NCI-H146 treated with DMSO at 0.1 percent for 48 hours (cell line): ENCODE results near the gene ASL.
"Not testable (repeated sequence)": the region's sequence is repeated elsewhere in the genome, so short reads cannot be mapped to it uniquely, and the experiment has no call there.

ENCODE experiments used
- DNase-seq: peaks from one replicate; lab custom pipeline; 2025; ENCODE audit not compliant: unreplicated experiment; lab: John Stamatoyannopoulos, UW

Gene ASL

DNA sequence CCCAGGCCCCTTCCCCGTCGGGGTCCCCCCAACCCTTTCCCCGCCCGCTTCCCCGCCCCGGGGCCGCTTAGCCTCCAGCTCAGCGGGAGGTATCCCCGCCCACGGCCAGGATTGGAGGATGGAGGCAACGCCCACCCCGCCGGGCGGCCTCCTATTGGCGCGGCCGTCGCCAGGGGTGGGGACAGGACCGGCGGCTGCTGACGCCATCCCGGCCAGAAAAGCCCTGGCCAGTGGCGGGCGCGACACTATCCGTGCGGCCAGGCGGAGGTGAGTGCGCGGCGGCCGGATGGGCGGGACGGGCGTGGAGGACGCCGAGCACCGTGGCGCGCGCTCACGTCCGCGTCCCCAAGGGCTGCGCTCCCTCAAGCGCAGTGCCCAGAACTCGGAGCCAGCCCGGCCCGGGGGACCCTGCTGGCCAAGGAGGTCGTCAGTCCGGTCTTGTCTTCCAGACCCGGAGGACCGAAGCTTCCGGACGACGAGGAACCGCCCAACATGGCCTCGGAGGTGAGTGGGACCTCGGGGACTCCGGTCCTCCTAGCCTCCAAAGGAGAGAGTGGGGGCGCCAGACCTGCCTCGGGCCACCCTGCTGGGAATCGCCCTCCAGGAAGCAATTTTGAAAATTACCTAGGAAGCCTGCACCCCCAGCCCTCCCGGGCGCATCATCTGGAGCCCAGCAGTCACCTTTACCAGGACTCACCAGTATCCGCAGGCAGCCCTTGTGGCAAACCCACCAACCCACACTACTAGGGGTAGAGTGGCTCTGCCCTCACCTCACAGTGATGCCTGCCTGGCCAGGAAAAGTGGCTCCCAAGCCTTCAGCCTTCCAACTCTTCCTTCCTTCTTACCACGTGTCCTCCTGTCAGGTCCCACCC lies at the start of gene ASL:
ASL (plus strand) TSS at position 230 of the 872 bp plus-strand sequence; CDS start at position 493, 263 bp downstream.
- DNase-seq = peak; percentile 71

DNA sequence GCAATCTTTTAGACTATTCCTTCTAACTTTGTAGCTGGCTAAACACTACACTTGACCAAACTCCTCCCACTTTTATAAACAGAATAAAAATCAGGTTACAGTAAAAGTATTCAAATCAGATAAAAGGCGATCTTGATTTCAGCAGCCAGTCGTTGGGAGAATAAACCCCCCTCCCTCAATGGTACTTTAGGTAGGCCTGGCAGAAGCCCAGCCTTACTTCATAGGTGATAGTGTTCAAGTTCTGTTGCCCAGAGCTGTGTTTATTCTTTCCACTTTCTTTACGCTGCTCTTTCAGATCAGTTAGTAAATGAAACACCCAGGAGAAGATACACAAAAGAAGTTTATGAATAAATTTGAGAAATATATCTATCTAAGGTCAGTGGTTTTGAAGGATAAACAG lies 47.3 kb upstream of the ASL start:
- DNase-seq = not testable (repeated sequence)

DNA sequence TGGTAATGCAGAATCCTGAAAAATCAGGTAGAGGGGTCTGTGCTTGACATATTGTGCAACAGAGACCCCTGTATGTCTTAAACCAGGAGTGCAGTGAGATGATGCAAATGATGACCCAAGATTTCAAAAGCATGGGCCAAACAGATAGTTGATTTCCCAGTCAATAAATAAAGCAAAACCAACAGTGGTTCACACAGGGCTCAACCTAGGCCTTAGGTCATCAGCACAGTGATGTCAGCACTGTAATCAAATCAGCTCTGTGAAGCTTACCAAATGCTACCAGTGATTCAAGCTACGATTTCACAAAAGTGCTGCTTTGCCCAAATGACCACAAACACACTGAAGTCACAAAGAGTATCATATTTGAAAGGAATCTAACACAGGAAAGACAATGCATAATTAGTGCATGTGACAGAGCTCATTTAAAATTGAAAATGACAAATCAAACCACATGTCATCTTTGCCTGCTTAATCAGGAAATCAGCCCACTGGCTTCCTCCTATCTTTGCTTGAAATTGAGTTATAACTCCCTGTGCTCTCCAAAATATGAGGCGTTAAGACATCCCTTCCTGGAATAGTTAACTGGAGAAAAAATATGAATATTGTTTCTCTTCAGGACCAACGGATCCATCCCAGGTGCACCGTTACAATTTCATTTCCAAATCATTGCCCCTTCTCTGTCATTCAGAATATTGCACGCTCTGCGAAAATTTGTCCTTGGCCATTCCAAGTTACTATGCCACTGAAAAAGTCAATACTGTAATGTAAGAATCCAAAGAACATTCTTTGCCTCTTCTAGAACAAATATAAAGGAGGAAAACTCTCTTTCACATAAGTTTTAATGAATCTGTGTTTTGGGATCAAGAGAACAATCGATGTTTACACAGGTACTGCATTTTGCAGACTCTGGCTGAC lies 41.9 kb upstream of the ASL start:
- DNase-seq = no peak

DNA sequence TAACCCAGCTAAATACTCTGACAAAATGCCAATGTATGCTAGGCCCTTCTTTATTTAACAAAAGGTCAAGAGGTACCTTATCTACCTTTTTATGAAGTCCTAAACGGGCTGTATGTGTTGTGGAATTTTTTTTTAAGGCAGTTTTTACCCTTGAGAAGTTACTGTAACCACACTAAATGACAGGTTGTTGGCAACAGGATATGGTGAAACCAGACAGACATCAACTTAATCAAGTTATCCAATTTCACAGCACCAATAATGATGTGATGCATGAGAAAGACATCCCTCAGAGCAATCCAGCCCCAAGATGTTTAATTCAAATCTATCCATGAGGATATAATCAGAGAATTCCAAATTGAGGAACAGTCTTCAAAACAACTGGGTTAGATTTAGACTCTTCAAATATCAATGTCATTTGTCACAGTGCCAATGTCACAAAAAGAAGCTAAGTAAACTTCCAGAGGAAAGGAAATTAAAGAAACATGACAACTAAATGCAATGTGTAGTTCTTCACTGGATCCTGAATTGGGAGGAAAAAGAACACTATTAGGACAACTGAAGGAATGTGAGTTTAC lies 41.1 kb upstream of the ASL start:
- DNase-seq = not testable (repeated sequence)

DNA sequence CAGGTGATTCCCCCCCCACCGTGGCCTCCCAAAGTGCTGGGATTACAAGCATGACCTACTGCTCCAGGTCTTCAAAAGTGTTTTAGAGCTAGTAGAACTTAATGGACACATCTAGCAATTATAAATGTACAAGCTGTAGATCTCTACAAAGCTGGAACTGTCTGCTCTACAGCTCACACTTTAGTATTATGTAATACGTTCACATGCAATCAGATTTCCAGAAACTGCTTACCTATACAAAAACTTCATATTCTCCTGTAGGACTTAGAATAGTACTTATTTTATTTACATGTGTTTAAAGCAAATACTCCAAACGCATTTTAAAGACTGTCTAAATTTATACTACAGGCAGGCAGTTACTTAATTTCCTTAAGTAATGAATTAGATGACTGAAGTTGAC lies 39.2 kb upstream of the ASL start:
- no peak for DNase-seq

DNA sequence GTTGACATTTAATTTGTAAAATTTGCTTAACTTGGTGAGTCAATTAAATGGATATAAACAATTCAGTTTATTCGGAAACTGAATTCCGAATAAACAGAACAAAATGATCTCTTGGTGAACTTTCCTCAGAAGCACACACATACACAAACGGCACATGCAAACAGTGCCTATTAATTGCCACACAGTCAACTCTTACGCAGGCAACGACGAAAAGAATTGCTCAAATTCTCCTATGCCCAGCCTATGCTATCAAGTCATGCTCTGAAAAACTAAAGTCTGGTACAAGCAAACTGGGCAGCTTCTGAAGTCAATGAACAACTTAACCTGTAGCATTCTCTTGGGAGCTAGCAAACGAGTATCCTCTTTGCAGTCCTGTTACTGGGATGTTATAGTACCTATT lies 38.8 kb upstream of the ASL start:
- no peak for DNase-seq

DNA sequence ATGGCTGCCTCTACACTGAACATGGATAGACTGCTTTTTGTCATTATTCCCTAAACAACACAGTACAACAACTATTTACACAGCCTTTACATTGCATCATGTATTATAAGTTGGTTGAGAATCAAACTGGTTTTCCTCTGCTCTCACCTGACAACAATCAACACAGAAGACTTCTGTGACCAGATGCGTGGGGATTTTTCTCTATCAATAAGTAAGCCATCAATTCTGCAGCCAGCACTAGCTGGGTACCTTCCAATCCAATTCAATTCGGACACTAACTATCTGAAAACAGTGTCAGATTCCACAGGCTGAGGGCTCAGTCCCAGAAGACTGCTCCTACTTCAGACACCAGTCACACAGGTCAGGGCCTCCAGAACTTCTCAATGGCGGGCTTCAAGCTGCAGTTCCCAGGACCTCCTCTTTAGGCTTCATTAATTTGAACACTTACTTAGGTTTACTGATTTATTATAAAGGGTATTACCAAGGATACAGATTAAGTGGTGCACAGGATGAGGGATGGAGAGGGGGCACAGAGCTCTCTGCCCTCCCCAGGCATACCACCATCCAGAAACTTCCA lies 36.4 kb upstream of the ASL start:
- DNase-seq = no peak

DNA sequence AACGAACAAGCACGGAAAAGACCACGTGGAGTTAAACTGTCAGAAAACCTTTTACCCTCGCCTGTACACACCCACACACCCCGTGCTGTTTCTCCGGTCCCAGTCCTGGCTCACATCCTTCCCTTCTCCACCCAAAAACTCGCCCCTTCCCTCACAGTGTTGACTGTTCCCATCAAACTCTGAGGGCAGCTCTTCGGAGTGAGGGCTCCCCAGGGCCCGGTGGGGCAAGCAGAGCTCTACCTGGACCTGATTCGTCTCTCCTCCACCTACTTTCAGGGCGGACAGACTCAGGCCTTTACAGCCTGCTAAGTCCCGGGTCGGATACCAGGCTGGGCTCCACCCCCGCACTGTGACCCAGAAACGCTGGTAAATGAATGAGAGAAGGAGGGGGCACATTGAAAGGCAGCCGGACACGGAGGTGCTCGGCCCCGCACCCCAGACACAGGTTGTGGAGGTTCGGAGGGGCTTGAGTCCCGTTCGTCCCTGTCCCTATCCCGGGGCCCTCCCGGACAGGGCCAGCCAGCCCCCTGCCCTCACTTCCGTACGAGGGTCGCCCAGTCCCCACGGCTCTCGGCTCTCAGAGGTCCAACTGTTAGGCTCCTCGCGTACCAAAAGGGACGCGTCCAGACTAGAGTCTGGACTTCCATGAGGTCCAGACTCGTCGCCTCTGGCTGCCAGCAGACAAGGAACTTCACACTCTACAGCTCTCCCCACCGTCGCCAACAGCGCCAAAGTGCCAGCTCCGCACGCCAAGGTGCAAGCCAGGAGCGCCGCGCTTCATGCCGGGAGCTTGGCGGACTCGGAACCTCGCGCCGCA lies 31.7 kb upstream of the ASL start:
- DNase-seq = peak; percentile 34

DNA sequence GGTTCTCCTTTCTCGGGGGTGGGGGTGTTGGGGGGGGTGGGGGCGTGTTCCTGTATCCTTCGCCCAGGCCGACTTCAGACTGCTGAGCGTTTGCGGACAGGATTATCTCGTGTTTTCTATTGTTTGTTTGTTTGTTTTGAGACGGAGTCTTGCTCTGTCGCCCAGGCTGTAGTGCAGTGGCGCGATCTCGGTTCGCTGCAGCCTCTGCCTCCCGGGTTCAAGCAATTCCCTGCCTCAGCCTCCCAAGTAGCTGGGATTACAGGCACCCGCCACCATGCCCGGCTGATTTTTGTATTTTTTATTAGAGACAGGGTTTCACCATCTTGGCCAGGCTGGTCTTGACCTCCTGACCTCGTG lies 31.1 kb upstream of the ASL start:
- not testable (repeated sequence) for DNase-seq

DNA sequence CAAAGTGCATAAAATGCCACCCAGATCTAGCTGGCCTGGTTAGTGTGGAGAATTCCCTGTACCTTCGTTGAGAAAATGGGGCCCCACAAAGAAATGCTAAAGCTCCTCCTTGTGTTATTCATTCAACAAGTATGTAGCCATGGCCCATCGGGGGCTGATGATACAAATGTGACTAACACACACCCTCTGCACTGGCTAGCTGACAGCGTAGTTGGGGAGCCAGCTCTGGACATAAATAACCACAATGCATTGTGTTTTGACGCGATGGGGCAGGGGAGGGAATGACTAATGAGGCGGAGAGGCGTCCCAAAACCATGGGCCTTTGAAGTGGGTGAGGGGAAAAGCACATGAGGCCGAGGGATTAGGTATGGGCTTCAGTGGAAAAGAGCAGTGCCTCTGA lies 28.2 kb upstream of the ASL start:
- DNase-seq = no peak

DNA sequence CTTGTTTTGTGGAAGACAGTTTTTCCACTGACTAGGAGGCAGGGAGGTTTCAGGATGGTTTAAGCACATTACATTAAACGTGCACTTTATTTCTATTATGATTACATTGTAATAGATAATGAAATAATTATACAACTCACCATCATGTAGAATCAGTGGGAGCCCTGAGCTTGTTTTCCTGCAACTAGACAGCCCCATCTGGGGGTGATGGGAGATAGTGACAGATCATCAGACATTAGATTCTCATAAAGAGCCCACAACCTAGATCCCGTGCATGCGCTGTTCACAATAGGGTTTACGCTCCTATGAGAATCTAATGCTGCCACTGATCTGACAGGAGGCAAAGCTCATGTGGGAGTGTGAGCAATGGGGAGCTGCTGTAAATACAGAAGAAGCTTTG lies 25.7 kb upstream of the ASL start:
- DNase-seq = not testable (repeated sequence)

DNA sequence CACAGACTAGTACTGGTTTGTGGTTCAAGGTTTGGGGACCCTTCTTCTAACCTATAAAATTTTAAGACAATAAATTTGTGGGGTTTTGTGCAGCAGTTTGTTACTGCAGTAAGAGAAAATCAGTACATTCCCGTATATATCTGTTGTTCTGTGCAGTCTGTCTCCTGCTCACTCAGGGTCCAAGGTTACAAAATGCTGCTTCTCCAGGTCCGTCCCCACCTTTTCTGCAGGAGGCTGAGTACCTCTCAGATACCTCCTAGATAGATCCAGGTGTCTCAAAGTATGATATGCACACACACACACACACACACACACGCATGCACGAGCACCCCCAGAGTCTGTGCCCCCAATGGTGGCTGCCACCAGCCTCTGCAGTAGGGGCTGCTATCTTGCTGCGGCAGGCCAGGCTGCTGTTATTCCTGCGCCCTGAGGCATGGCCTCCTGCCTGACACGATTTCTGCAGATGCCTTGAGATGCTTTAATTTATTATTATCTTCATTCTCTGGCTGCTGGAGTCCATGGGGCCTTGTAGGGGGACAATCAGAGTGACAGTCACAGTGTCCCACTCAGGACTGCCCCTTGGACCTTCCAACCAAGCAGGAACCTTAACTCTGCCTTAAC lies 25.2 kb upstream of the ASL start:
- DNase-seq = no peak

DNA sequence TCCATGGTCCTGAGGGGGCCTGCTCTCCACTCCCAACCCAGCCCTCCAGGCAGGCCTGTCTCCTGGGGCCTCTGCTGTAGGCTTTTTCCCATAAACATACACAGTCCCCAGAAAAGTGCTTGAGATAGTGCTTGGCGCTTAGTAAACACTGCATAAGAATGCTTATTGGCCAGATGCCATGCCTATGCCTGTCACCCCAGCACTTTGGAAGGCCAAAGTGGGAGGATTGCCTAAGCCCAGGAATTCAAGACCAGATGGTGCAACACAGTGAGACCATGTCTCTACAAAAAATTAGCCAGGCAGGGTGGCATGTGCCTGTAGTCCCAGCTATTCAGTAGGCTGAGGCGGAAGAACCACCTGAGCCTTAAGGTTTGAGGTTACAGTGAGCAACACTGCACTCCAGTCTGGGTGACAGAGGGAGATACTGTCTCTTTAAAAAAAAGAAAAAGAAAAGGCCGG lies 24.6 kb upstream of the ASL start:
- no peak for DNase-seq

DNA sequence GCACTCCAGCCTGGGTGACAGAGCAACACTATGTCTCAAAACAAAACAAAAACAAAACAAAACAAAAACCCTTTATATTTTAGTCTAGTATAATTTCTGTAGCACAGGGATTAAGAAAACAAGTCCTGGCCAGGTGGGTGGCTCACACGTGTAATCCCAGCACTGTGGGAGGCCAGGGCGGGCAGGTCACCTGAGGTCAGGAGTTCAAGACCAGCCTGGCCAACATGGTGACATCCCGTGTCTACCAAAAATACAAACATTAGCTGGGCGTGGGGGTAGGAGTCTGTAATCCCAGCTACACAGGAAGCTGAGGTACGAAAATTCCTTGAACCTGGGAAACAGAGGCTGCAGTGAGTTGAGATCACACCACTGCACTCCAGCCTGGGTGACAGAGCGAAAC lies 23.2 kb upstream of the ASL start:
- no peak for DNase-seq

DNA sequence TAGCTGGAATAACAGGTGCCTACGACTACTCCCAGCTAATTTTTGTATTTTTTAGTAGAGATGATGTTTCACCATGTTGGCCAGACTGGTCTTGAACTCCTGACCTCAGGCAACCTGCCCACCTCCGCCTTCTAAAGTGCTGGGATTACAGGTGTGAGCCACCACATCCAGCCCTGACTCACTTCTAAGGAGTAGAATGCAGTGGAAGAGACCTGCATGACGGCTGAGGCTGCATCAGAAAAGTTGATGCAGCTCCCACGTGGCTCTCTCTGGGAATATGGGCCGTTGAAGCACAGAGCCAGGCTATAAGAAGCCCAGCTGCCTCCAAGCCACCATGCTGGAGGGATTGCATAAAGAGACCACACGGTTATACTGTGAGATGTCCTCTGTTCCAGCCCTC lies 21.6 kb upstream of the ASL start:
- DNase-seq = no peak

DNA sequence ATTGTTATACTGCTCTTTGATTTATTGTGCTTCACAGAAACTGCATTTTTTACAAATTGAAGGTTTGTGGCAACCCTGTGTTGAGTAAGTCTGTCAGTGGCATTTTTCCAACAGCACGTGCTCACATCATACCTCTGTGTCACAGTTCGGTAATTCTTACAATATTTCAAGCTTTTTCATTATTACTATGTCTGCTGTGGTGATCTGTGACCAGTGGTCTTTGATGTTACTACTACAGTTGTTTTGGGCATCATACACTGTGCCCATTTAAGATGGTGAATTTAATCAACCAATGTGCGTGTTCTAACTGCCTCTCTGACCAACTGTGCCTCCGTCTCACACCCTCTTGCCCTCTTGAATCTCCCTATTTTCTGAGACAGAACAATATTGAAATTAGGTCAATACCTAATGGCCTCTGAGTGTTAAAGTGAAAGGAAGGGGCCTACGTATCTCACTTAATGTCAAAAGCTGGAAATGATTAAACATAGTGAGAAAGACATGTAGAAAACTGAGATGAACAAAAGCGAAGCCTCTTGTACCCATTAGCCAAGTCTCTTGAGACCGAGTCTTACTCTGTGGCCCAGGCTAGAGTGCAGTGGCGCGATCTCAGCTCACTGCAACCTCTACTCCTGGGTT lies 20.2 kb upstream of the ASL start:
- no peak for DNase-seq

DNA sequence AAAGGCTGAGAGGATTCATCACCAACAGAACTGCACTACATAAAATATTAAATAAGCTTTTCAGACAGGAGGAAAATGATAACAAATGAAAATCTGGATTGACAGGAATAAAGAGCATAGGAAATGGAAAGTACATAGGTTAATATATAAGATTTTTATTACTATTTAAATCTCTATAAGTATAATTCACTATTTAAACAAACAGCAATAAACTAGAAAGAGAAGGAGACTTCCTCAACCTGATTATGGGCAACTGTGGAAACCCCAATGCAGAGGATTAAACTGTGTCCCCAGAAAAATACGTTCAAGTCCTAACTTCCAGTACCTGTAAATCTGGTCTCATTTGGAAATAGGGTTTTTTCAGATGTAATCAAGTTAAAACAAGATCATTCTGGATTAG lies 14.8 kb upstream of the ASL start:
- DNase-seq = no peak

DNA sequence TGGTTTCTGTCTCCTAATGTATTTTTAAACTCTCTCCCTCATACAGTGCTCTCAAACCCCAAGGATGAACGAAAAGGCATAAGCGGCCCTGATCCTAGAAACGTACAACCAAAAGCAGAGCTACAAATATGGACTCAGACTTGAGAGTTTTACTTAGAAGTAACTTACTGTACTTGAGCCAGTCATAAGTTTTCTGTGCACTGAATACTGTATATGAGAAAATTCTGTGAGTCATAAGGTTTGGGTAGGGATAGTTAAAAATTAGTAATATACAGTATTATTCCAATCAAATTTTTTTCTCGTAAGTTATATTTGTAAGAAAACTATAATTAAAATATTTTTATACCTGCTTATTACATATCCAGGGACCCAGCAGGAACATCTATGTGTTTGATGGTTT lies 5.9 kb upstream of the ASL start:
- no peak for DNase-seq

DNA sequence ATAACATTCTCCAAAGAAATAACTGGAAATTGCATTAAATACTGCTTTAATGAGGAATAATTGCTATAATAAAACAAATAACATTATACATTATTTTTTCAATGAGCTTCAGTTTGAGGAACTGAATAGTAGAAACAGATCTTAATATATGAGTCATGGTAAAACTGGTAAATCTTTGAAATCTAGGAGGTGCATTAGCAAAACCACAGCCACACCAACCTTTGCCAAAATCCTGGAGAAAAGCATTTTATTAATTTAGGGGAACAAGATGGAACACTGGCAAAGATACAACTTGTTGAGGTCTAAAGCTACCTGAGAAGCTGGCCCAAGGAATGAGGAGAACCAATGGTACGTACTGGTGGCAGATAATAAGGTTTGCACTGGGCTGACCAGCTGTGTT lies 5.4 kb upstream of the ASL start:
- DNase-seq = no peak

DNA sequence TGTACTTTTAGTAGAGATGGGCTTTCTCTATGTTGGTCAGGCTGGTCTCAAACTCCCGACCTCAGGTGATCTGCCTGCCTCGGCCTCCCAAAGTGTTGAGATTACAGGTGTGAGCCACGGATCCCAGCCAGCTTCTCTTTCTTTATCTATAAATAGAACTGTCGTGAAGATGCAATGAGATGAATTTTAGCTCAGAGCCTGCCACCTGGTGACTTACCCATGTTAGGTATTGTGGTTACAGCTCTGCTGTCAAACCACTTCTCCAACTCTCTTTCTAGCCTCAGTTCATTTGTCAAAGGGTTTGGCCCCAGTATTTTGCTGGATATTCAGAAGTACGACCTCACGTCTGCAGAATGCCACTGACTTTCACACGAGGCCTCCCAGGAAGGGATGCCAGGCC lies 3.4 kb upstream of the ASL start:
- DNase-seq = not testable (repeated sequence)
